ENCODE data around the gene PRDM2. TPM values are rescaled to one million over a fixed set of nuclear protein-coding genes. Genes with fewer than 3 reads are reported as not detected.
A peak's percentile ranks its signal among the peaks of the same experiment; 100 is the strongest.

PRDM2 gene
- total RNA-seq, 3 donors from 2014 or later (not counting 1 experiment from before 2014, with no cell fraction given) = 168 to 193 (median 184) TPM

DNA sequence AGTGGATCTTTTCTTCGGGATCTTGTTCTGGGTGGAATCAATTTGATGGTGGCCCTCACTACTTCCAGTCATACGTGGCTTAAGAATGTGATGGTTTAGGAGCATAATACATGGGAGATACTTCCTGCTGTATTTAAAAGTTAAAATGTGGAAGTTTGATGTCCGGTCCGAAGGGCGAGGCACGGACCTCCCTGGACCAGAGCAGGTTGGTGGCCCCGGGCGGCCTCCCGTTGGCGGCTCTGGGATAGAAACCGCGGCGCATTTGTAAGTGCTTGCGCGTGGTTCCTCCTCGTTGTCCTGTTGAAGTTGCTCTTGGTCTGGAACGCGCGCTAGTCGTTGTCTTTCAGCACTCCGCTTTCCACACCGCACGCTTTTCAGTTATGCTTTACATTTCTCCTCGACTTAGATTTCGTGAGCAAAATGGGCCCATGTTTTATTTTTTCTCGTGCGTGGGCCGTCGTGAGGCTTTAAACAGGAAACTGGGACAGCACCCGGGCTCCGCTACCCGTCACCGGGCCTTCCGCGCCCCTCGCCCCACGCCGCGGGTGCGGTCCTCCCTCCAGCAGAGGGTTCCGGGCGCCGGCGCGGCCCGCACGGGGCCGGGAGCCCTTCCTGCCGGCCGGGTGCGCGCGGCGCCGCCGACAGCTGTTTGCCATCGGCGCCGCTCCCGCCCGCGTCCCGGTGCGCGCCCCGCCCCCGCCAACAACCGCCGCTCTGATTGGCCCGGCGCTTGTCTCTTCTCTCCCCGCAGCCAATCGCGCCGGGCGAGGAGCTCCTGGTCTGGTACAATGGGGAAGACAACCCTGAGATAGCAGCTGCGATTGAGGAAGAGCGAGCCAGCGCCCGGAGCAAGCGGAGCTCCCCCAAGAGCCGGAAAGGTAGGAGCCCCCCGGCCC, 48.9 kb downstream of the PRDM2 start:
- H3K27ac Mint-ChIP-seq = peak overlapping the region; percentile 92
- intact Hi-C loops (cut with micrococcal nuclease) = loop anchor here (1.0 kb wide), 1 partner anchor 18 kb away; no protein-coding TSS in a partner anchor
- peak overlapping the region; percentile 91 for H3K4me3 Mint-ChIP-seq
- TF ChIP-seq, protein P1, sequence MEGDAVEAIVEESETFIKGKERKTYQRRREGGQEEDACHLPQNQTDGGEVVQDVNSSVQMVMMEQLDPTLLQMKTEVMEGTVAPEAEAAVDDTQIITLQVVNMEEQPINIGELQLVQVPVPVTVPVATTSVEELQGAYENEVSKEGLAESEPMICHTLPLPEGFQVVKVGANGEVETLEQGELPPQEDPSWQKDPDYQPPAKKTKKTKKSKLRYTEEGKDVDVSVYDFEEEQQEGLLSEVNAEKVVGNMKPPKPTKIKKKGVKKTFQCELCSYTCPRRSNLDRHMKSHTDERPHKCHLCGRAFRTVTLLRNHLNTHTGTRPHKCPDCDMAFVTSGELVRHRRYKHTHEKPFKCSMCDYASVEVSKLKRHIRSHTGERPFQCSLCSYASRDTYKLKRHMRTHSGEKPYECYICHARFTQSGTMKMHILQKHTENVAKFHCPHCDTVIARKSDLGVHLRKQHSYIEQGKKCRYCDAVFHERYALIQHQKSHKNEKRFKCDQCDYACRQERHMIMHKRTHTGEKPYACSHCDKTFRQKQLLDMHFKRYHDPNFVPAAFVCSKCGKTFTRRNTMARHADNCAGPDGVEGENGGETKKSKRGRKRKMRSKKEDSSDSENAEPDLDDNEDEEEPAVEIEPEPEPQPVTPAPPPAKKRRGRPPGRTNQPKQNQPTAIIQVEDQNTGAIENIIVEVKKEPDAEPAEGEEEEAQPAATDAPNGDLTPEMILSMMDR (IDR thresholded peaks at IDR 0.05) = no peak
- Histone ChIP-seq H3K9me3 (ENCODE audit: control insufficient read depth, insufficient read depth, low read length) (no peaks in the 10 kb centered on the region), H3K27me3 (ENCODE audit: control insufficient read depth, insufficient read depth, low read length) (no peaks in the 10 kb centered on the region), H3K36me3 (ENCODE audit: control insufficient read depth, insufficient read depth, low read length) (no peaks in the 10 kb centered on the region), H3K27ac (ENCODE audit: low read length) (peak overlapping the region; percentile 92), H3K4me3 (ENCODE audit: low read length) (peak overlapping the region; percentile 76), H3K4me1 (ENCODE audit: control insufficient read depth, insufficient read depth, low read length) (peaks cover 17% of the 10 kb centered on the region)
- H3K36me3 Mint-ChIP-seq = peaks cover 3% of the 10 kb centered on the region
- no peaks in the 10 kb centered on the region for H3K27me3 Mint-ChIP-seq (ENCODE audit: low read depth in 2 of 2)
- ATAC-seq = peak; percentile 84 to 95 (median 87)
- DNase-seq = peak; percentile 96 to 98
- peaks cover 48 to 57% of the 10 kb centered on the region in 2 donors for H3K4me1 Mint-ChIP-seq
- H3K9me3 Mint-ChIP-seq = no peaks in the 10 kb centered on the region
- 1% methylated on average over 83 of the region's 83 CpGs for WGBS (ENCODE audit: insufficient coverage)

DNA sequence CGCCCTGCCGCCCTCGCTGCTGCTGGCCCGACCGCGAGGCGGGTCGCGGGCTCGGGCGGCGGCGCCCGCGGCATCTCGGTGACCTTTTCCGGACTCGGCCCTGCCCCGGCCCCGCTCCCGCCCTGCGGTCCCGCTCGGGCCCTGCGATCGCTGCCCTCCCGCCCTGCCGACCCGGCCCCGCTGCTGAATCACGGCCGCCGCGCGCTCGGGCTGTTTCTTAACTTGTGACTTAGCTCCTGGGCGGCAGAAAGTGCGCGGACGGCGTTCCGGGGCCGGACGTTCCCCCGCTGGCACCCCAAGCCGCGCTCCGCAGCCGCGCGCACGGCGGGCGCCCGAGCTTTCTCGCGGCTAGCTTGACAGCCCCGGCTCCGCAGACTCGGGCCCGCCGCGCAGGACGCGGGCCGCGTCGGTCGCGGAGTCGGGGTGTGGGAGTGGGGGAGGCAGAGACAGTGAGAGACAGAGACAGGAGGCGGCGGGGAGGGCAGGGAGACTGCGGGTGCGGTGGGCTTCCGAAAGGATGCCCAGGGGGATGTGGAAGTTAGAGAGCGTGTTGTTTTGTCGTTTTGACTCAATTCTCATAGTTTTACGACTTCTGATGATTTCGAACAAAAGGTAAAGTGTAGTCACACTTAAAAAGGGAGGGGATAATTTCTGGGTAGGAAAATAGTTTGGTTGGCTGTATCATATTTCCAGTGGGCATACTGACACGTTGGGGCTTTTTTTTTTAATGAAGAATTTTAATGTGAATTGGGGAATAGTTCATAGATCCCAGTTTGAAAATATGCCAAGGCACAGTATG, 49.8 kb downstream of the PRDM2 start:
- Histone ChIP-seq H3K27ac (ENCODE audit: low read length) (peak overlapping the region; percentile 71), H3K9me3 (ENCODE audit: control insufficient read depth, insufficient read depth, low read length) (no peaks in the 10 kb centered on the region), H3K4me3 (ENCODE audit: low read length) (peak overlapping the region; percentile 73), H3K27me3 (ENCODE audit: control insufficient read depth, insufficient read depth, low read length) (no peaks in the 10 kb centered on the region), H3K36me3 (ENCODE audit: control insufficient read depth, insufficient read depth, low read length) (no peaks in the 10 kb centered on the region), H3K4me1 (ENCODE audit: control insufficient read depth, insufficient read depth, low read length) (peaks cover 26% of the 10 kb centered on the region)
- TF ChIP-seq, protein P1 (IDR thresholded peaks at IDR 0.05) = no peak
- Mint-ChIP-seq H3K36me3 (no peaks in the 10 kb centered on the region), H3K27ac (peak overlapping the region; percentile 92), H3K4me1 (peaks cover 57 to 65% of the 10 kb centered on the region in 2 donors), H3K27me3 (ENCODE audit: low read depth in 2 of 2) (no peaks in the 10 kb centered on the region), H3K4me3 (peak overlapping the region; percentile 96), H3K9me3 (no peaks in the 10 kb centered on the region)
- DNase-seq (peak; percentile 63 to 67), ATAC-seq (peak; percentile 39 to 63 (median 49))
- intact Hi-C loops (cut with micrococcal nuclease) = loop anchor here (1.0 to 5.0 kb wide), 2 partner anchors 18 to 47 kb away; partner anchors contain the start of gene PRDM2
- under 1% methylated on average over 81 of the region's 81 CpGs for WGBS (ENCODE audit: insufficient coverage)

DNA sequence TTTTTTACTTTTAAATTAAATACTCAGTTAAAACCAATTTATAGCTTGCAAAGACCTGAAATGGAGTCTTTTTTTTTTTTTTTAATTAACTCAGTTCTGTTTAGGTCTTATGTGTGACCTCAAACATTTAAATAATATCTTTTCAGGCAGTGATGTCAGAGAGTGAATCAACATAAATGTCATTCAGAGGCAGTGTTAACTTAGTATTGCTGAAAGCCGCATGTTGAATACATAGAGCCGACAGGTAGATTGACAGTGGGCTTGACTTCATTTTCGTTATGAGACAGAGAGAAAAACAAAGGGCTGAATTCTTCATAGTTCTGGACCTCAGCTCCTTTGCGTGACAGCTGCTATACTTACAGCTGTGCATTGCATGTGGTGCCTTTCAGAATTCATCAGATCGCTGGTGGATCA, 51.5 kb downstream of the PRDM2 start:
- Mint-ChIP-seq H3K4me1 (peaks cover 65 to 73% of the 10 kb centered on the region in 2 donors), H3K36me3 (no peaks in the 10 kb centered on the region), H3K27ac (peak overlapping the region; percentile 92), H3K27me3 (ENCODE audit: low read depth in 2 of 2) (no peaks in the 10 kb centered on the region), H3K4me3 (peak overlapping the region; percentile 96), H3K9me3 (no peaks in the 10 kb centered on the region)
- no peaks in the 10 kb centered on the region for H3K9me3 ChIP-seq (ENCODE audit: control insufficient read depth, insufficient read depth, low read length)
- no peak overlapping the region for H3K27ac ChIP-seq (ENCODE audit: low read length)
- H3K36me3 ChIP-seq (ENCODE audit: control insufficient read depth, insufficient read depth, low read length) = no peaks in the 10 kb centered on the region
- H3K4me1 ChIP-seq (ENCODE audit: control insufficient read depth, insufficient read depth, low read length) = peaks cover 32% of the 10 kb centered on the region
- no peak overlapping the region for H3K4me3 ChIP-seq (ENCODE audit: low read length)
- ATAC-seq (no peak), DNase-seq (no peak)
- 75% methylated on average over 5 of the region's 5 CpGs for WGBS (ENCODE audit: insufficient coverage)
- intact Hi-C loops (cut with micrococcal nuclease) = loop anchor here (5.0 kb wide), 1 partner anchor 49 kb away; the partner anchor contains the start of gene PRDM2
- H3K27me3 ChIP-seq (ENCODE audit: control insufficient read depth, insufficient read depth, low read length) = no peaks in the 10 kb centered on the region
- TF ChIP-seq, protein P1 (IDR thresholded peaks at IDR 0.05) = no peak
